ENCODE data around the gene PRICKLE4. TPM values are rescaled to one million over a fixed set of nuclear protein-coding genes. Genes with fewer than 3 reads are reported as not detected.

PRICKLE4 gene
- total and polyA plus RNA-seq, 2 of the 13 experiments (the other 11 are each of a cell fraction or from before 2014, with no cell fraction given): 0.92 to 1.2 TPM

GRCh38 chr6:41759106-41759904, 21.3 kb upstream of the PRICKLE4 start:
- DNase-seq (ENCODE audit: low spot score) (no peak), ATAC-seq (no peak; the same call in 1 of the 3 replicates), FAIRE-seq (no peak)
- H3K4me1 ChIP-seq (ENCODE audit: insufficient read depth, low read length): peaks cover 61% of the 10 kb centered on the region
- no peak overlapping the region for H3K4me3 ChIP-seq (replicated peaks in 1 of 3; ENCODE audit: insufficient read depth in 1 of 3, low read depth in 2 of 3, low read length in 3 of 3)
- H3K27me3 ChIP-seq (ENCODE audit: control insufficient read depth in 1 of 2, insufficient read depth in 2 of 2, low read length in 2 of 2): no peaks in the 10 kb centered on the region
- intact Hi-C loops (cut with micrococcal nuclease; ENCODE audit: unreplicated experiment) (no loop called here), in situ Hi-C loops (cut with HindIII; ENCODE audit: extremely low pct_ligation_motif_present, low pct_unique_long_range_greater_than_20kb) (no loop called here)
- H3K9me3 ChIP-seq (ENCODE audit: low read length): no peaks in the 10 kb centered on the region
- no peaks in the 10 kb centered on the region for H4K20me1 ChIP-seq (ENCODE audit: insufficient read depth, low read length)
- BruUV-seq (replicated peaks): no TSS peak
- H3K27ac ChIP-seq (ENCODE audit: extremely low read length, insufficient read depth, low read length): no peak overlapping the region
- ChIA-PET POLR2A (interaction anchor here (1.1 to 4.5 kb wide), 4 partner anchors 9 to 31 kb away, joined by 3 to 31 read pairs (median 6); no protein-coding TSS in a partner anchor), CTCF (ENCODE audit: low intra/inter-chr PET ratio, low total read pairs) (no interaction called here)
- no peak overlapping the region for H3K4me2 ChIP-seq (ENCODE audit: low read depth, low read length)
- no peak for TF ChIP-seq KDM6A (CRISPR knock-in tag; IDR thresholded peaks at IDR 0.05; ENCODE audit: low read depth)
- no peak for TF ChIP-seq JUND (CRISPR knock-in tag; IDR thresholded peaks at IDR 0.05)
- no peak for TF ChIP-seq HOXA5 (CRISPR knock-in tag; IDR thresholded peaks at IDR 0.05)
- 0 out of 2 replicates have a peak, but pooled peaks have one; percentile 17 for TF ChIP-seq GPN1 (CRISPR knock-in tag; IDR thresholded peaks at IDR 0.05; ENCODE audit: borderline replicate concordance)
- no peak for TF ChIP-seq TOPORS (CRISPR knock-in tag; IDR thresholded peaks at IDR 0.05)
- TF ChIP-seq GTF2F1 (IDR thresholded peaks at IDR 0.05; ENCODE audit: low read length): no peak
- no peak for TF ChIP-seq FOXA3 (CRISPR knock-in tag; IDR thresholded peaks at IDR 0.05)
- 74% methylated on average over 12 of the region's 13 CpGs for WGBS (ENCODE audit: low lambda C conversion rate)
- H3K79me2 ChIP-seq (ENCODE audit: insufficient read depth, low read length): no peaks in the 10 kb centered on the region
- H3K9ac ChIP-seq (ENCODE audit: insufficient read depth, low read depth, low read length): no peak overlapping the region
- no peaks in the 10 kb centered on the region for H3K36me3 ChIP-seq (replicated peaks in 1 of 2; ENCODE audit: control insufficient read depth in 1 of 2, insufficient read depth in 2 of 2, low read length in 2 of 2)
- H2AFZ ChIP-seq (ENCODE audit: low read length): no peak overlapping the region

- ChIA-PET POLR2A (interaction anchor here (1.8 to 4.5 kb wide), 2 partner anchors 8 to 12 kb away, joined by 8 to 31 read pairs; no protein-coding TSS in a partner anchor), CTCF (ENCODE audit: low intra/inter-chr PET ratio, low total read pairs) (no interaction called here)
- FAIRE-seq: no peak
- no peak overlapping the region for H3K4me3 ChIP-seq (replicated peaks in 1 of 3; ENCODE audit: insufficient read depth in 1 of 3, low read depth in 2 of 3, low read length in 3 of 3)
- ATAC-seq: peak; percentile 20
- no peak for DNase-seq (ENCODE audit: low spot score)
- H3K4me2 ChIP-seq (ENCODE audit: low read depth, low read length): no peak overlapping the region
- in situ Hi-C loops (cut with HindIII; ENCODE audit: extremely low pct_ligation_motif_present, low pct_unique_long_range_greater_than_20kb) (no loop called here), intact Hi-C loops (cut with micrococcal nuclease; ENCODE audit: unreplicated experiment) (no loop called here)
- no peak overlapping the region for H2AFZ ChIP-seq (ENCODE audit: low read length)
- no peaks in the 10 kb centered on the region for H3K79me2 ChIP-seq (ENCODE audit: insufficient read depth, low read length)
- 73% methylated on average over 2 of the region's 2 CpGs for WGBS (ENCODE audit: low lambda C conversion rate)
- peaks cover 60% of the 10 kb centered on the region for H3K4me1 ChIP-seq (ENCODE audit: insufficient read depth, low read length)
- no peaks in the 10 kb centered on the region for H3K36me3 ChIP-seq (replicated peaks in 1 of 2; ENCODE audit: control insufficient read depth in 1 of 2, insufficient read depth in 2 of 2, low read length in 2 of 2)
- no peak overlapping the region; the same call in 1 of the 2 replicates for H3K9ac ChIP-seq (ENCODE audit: insufficient read depth, low read depth, low read length)
- no peaks in the 10 kb centered on the region for H3K27me3 ChIP-seq (ENCODE audit: control insufficient read depth in 1 of 2, insufficient read depth in 2 of 2, low read length in 2 of 2)
- H4K20me1 ChIP-seq (ENCODE audit: insufficient read depth, low read length): no peaks in the 10 kb centered on the region
- TF ChIP-seq ADNP (CRISPR knock-in tag; IDR thresholded peaks at IDR 0.05): 0 out of 2 replicates have a peak, but pooled peaks have one; percentile 13
- 0 out of 2 replicates have a peak, but pooled peaks have one; percentile 16 for TF ChIP-seq ZMYM3 (CRISPR knock-in tag; IDR thresholded peaks at IDR 0.05)
- no peak for TF ChIP-seq SIX4 (CRISPR knock-in tag; IDR thresholded peaks at IDR 0.05)
- TF ChIP-seq ZNF629 (CRISPR knock-in tag; conservative IDR thresholded peaks at IDR 0.05): peak; percentile 91
- TF ChIP-seq SETDB1 (CRISPR knock-in tag; IDR thresholded peaks at IDR 0.05; ENCODE audit: borderline replicate concordance): no peak
- no peaks in the 10 kb centered on the region for H3K9me3 ChIP-seq (ENCODE audit: low read length)
- no peak overlapping the region for H3K27ac ChIP-seq (ENCODE audit: extremely low read length, insufficient read depth, low read length)
- BruUV-seq (replicated peaks): no TSS peak
Measured at GRCh38 chr6:41759905-41760579, 20.5 kb upstream of the PRICKLE4 start.

Measured in HepG2 (cell line).